Ishikawa (cell line): Measurements from ENCODE around the gene CCNT2.

Experiments
- CEBPB ChIP-seq: IDR thresholded peaks from 2 replicates; pipeline ENCODE4 v1.6.1; 2012
- EGR1 ChIP-seq: IDR thresholded peaks from 2 replicates; pipeline ENCODE4 v1.6.1; 2012
- EP300 ChIP-seq: IDR thresholded peaks from 2 replicates; pipeline ENCODE4 v1.6.1; 2012; ENCODE audit warnings: borderline replicate concordance
- FOXM1 ChIP-seq: IDR thresholded peaks from 2 replicates; pipeline ENCODE4 v1.6.1; 2012; ENCODE audit warnings: low read depth, borderline replicate concordance
- NFIC ChIP-seq: IDR thresholded peaks from 2 replicates; pipeline ENCODE4 v1.6.1; 2012
- RAD21 ChIP-seq: IDR thresholded peaks from 2 replicates; pipeline ENCODE4 v1.6.1; 2012; ENCODE audit warnings: low read depth
- TAF1 ChIP-seq: IDR thresholded peaks from 2 replicates; pipeline ENCODE4 v1.6.1; 2012; ENCODE audit warnings: low read depth, mild to moderate bottlenecking
- TCF12 ChIP-seq: IDR thresholded peaks from 2 replicates; pipeline ENCODE4 v1.6.1; 2012; ENCODE audit warnings: low read depth
- TEAD4 ChIP-seq: IDR thresholded peaks from 2 replicates; pipeline ENCODE4 v1.6.1; 2012
- YY1 ChIP-seq: IDR thresholded peaks from 2 replicates; pipeline ENCODE4 v1.6.1; 2012; ENCODE audit warnings: low read depth
- ZBTB7A ChIP-seq: IDR thresholded peaks from 2 replicates; pipeline ENCODE4 v1.6.1; 2012; ENCODE audit warnings: low read depth
- TF ChIP-seq, protein P1 (sequence below): IDR thresholded peaks from 2 replicates; pipeline ENCODE4 v1.6.1; 2012; ENCODE audit warnings: low read depth, mild to moderate bottlenecking
- TF ChIP-seq, protein P2 (sequence below): IDR thresholded peaks from 2 replicates; pipeline ENCODE4 v1.6.1; 2012
- TF ChIP-seq, protein P3 (sequence below): IDR thresholded peaks from 2 replicates; pipeline ENCODE4 v1.6.1; 2012

DNA sequence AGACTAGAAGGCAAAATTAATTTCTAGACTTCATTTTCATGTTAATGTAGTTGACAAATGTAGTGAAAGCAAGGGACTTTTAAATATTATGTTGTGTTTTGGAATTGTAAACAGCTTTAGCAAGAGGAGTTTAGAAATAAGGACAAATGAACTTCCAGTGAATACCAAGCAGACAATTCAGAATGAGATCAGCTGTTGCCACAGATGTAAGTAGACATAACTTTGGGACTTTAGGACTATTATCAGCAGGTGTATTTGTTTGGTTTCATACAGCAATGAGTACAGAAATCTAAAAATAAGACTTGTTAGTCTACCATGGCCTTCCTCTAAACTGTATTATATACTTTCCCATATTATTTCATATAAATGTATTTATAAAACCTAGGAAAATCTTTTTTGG lies 34.2 kb upstream of the CCNT2 start:
- TF ChIP-seq, protein P1, sequence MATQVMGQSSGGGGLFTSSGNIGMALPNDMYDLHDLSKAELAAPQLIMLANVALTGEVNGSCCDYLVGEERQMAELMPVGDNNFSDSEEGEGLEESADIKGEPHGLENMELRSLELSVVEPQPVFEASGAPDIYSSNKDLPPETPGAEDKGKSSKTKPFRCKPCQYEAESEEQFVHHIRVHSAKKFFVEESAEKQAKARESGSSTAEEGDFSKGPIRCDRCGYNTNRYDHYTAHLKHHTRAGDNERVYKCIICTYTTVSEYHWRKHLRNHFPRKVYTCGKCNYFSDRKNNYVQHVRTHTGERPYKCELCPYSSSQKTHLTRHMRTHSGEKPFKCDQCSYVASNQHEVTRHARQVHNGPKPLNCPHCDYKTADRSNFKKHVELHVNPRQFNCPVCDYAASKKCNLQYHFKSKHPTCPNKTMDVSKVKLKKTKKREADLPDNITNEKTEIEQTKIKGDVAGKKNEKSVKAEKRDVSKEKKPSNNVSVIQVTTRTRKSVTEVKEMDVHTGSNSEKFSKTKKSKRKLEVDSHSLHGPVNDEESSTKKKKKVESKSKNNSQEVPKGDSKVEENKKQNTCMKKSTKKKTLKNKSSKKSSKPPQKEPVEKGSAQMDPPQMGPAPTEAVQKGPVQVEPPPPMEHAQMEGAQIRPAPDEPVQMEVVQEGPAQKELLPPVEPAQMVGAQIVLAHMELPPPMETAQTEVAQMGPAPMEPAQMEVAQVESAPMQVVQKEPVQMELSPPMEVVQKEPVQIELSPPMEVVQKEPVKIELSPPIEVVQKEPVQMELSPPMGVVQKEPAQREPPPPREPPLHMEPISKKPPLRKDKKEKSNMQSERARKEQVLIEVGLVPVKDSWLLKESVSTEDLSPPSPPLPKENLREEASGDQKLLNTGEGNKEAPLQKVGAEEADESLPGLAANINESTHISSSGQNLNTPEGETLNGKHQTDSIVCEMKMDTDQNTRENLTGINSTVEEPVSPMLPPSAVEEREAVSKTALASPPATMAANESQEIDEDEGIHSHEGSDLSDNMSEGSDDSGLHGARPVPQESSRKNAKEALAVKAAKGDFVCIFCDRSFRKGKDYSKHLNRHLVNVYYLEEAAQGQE, result no peak
- TF ChIP-seq EP300 (no peak), CEBPB (no peak), EGR1 (no peak), YY1 (no peak), TCF12 (no peak), RAD21 (no peak), FOXM1 (no peak), NFIC (no peak), ZBTB7A (no peak), TAF1 (no peak), TEAD4 (no peak)
- TF ChIP-seq, protein P2, sequence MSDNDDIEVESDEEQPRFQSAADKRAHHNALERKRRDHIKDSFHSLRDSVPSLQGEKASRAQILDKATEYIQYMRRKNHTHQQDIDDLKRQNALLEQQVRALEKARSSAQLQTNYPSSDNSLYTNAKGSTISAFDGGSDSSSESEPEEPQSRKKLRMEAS, result no peak
- TF ChIP-seq, protein P3, sequence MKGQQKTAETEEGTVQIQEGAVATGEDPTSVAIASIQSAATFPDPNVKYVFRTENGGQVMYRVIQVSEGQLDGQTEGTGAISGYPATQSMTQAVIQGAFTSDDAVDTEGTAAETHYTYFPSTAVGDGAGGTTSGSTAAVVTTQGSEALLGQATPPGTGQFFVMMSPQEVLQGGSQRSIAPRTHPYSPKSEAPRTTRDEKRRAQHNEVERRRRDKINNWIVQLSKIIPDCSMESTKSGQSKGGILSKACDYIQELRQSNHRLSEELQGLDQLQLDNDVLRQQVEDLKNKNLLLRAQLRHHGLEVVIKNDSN, result no peak
